HEK293 (cell line): ENCODE measurements around the gene AFG3L2.

Source experiments
- CTCF ChIA-PET: fragments of 350-600 bp; formaldehyde crosslinking; extraction: SDS; loops from one replicate; lab custom pipeline; 2021; ENCODE audit warnings: antibody characterized with exemption; lab: Yijun Ruan, JAX
- POLR2A ChIA-PET: fragments of 300-600 bp; formaldehyde crosslinking; extraction: SDS; loops from one replicate; lab custom pipeline; 2020; ENCODE audit warnings: antibody characterized with exemption, inconsistent platforms; lab: Yijun Ruan, JAX
- H3K27ac ChIP-seq: fragments of 200-500 bp; sonication (Bioruptor generic); 2 replicates; pipeline ENCODE4 v1.5.1; 2014; ENCODE audit warnings: low read depth, low read length, control low read depth, inconsistent platforms; ENCODE audit errors: extremely low read depth
- H3K36me3 ChIP-seq, 2 experiments: fragments of 200-500 bp in 1 of 2; sonication (Bioruptor generic) in 1 of 2; 1 replicate in 1 of 2; 2 replicates in 1 of 2; pipeline ENCODE4 v1.5.1; 2014 to 2017; ENCODE audit warnings: inconsistent platforms in 2 of 2, low read length in 2 of 2; ENCODE audit not compliant: control insufficient read depth in 2 of 2, insufficient read depth in 1 of 2
- H3K4me1 ChIP-seq: fragments of 200-500 bp; sonication (Bioruptor generic); 2 replicates; pipeline ENCODE4 v1.5.1; 2014; ENCODE audit warnings: mild to moderate bottlenecking, low read length, inconsistent platforms; ENCODE audit not compliant: control insufficient read depth, insufficient read depth
- H3K4me3 ChIP-seq: 2 replicates; pipeline ENCODE4 v1.5.1; 2011; ENCODE audit warnings: low read depth, mild to moderate bottlenecking, control low read depth, low read length, moderate library complexity
- H3K9me3 ChIP-seq: fragments of 200-500 bp; sonication (Bioruptor generic); 2 replicates; pipeline ENCODE4 v1.5.1; 2014; ENCODE audit warnings: low read depth, low read length, inconsistent platforms; ENCODE audit not compliant: control insufficient read depth, insufficient read depth
- KLF1 ChIP-seq: fragments of 450-650 bp; formaldehyde crosslinking; IDR thresholded peaks from 2 replicates; pipeline ENCODE4 v1.5.1; 2016; ENCODE audit warnings: missing biosample characterization, missing genetic modification characterization
- MZF1 ChIP-seq: fragments of 450-650 bp; formaldehyde crosslinking; IDR thresholded peaks from 2 replicates; pipeline ENCODE4 v1.5.1; 2017; ENCODE audit warnings: missing biosample characterization, missing genetic modification characterization, borderline replicate concordance
- SCRT1 ChIP-seq: fragments of 450-650 bp; formaldehyde crosslinking; IDR thresholded peaks from 2 replicates; pipeline ENCODE4 v1.5.1; 2016; ENCODE audit warnings: missing biosample characterization, missing genetic modification characterization, borderline replicate concordance
- ZBTB1 ChIP-seq: fragments of 450-650 bp; formaldehyde crosslinking; IDR thresholded peaks from 2 replicates; pipeline ENCODE4 v1.5.1; 2016; ENCODE audit warnings: missing biosample characterization, missing genetic modification characterization
- ZBTB17 ChIP-seq: fragments of 450-650 bp; formaldehyde crosslinking; IDR thresholded peaks from 2 replicates; pipeline ENCODE4 v1.5.1; 2016; ENCODE audit warnings: missing biosample characterization, missing genetic modification characterization
- ZBTB8A ChIP-seq: fragments of 450-650 bp; formaldehyde crosslinking; IDR thresholded peaks from 2 replicates; pipeline ENCODE4 v1.5.1; 2016; ENCODE audit warnings: missing biosample characterization, missing genetic modification characterization
- ZNF140 ChIP-seq: fragments of 450-650 bp; formaldehyde crosslinking; IDR thresholded peaks from 2 replicates; pipeline ENCODE4 v1.5.1; 2016; ENCODE audit warnings: missing biosample characterization, missing genetic modification characterization
- ZNF157 ChIP-seq: fragments of 450-650 bp; formaldehyde crosslinking; IDR thresholded peaks from 2 replicates; pipeline ENCODE4 v1.5.1; 2016; ENCODE audit warnings: missing biosample characterization, missing genetic modification characterization
- ZNF19 ChIP-seq: fragments of 450-650 bp; formaldehyde crosslinking; IDR thresholded peaks from 2 replicates; pipeline ENCODE4; 2016; ENCODE audit warnings: missing biosample characterization, missing genetic modification characterization, low read depth
- ZNF202 ChIP-seq: fragments of 450-650 bp; formaldehyde crosslinking; IDR thresholded peaks from 2 replicates; pipeline ENCODE4 v1.5.1; 2016; ENCODE audit warnings: missing biosample characterization, missing genetic modification characterization, borderline replicate concordance
- ZNF211 ChIP-seq: fragments of 450-650 bp; formaldehyde crosslinking; IDR thresholded peaks from 2 replicates; pipeline ENCODE4 v1.5.1; 2016; ENCODE audit warnings: low read depth, missing biosample characterization, missing genetic modification characterization
- ZNF423 ChIP-seq: fragments of 450-650 bp; formaldehyde crosslinking; IDR thresholded peaks from 2 replicates; pipeline ENCODE4 v1.5.1; 2016; ENCODE audit warnings: missing biosample characterization, missing genetic modification characterization
- ZNF544 ChIP-seq: fragments of 450-650 bp; formaldehyde crosslinking; IDR thresholded peaks from 2 replicates; pipeline ENCODE4 v1.5.0; 2017; ENCODE audit warnings: missing biosample characterization, missing genetic modification characterization
- ZNF623 ChIP-seq: fragments of 450-650 bp; formaldehyde crosslinking; IDR thresholded peaks from 2 replicates; pipeline ENCODE4 v1.5.1; 2016; ENCODE audit warnings: missing biosample characterization, missing genetic modification characterization
- ZNF776 ChIP-seq: fragments of 450-650 bp; formaldehyde crosslinking; IDR thresholded peaks from 2 replicates; pipeline ENCODE4 v1.5.0; 2017; ENCODE audit warnings: missing biosample characterization, missing genetic modification characterization, borderline replicate concordance
- TF ChIP-seq, protein P1 (sequence below): fragments of 450-650 bp; formaldehyde crosslinking; IDR thresholded peaks from 2 replicates; pipeline ENCODE4 v1.5.1; 2016; ENCODE audit warnings: missing biosample characterization, missing genetic modification characterization, borderline replicate concordance
- TF ChIP-seq, protein P2 (sequence below): fragments of 450-650 bp; formaldehyde crosslinking; IDR thresholded peaks from 2 replicates; pipeline ENCODE4 v1.5.1; 2016; ENCODE audit warnings: missing biosample characterization, missing genetic modification characterization
- TF ChIP-seq, protein P3 (sequence below): fragments of 450-650 bp; formaldehyde crosslinking; IDR thresholded peaks from 2 replicates; pipeline ENCODE4 v1.5.1; 2016; ENCODE audit warnings: missing biosample characterization, missing genetic modification characterization
- TF ChIP-seq, protein P4 (sequence below): fragments of 450-650 bp; formaldehyde crosslinking; IDR thresholded peaks from 2 replicates; pipeline ENCODE4 v1.5.1; 2016; ENCODE audit warnings: missing biosample characterization, missing genetic modification characterization

Gene AFG3L2

DNA sequence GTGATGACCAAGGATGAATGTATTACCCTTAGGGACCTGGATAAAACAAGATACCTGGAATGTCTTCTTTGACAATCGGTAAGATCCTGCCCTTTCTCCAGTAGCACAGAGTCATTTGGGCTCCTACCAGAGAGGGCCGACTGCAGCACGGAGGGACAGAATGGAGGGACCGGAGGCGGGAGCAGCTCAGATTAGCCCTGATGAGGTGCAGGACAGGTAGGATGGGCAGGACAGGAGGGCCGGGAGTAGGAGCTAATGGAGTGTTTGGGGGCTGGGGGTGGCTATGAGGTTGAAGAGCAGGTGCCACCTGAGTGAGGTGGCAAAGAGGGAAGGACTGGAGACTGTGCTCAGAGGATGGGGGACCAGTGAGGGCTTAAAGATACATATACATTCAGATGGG lies 20.8 kb upstream of the AFG3L2 start (continued):
- TF ChIP-seq, protein P1, sequence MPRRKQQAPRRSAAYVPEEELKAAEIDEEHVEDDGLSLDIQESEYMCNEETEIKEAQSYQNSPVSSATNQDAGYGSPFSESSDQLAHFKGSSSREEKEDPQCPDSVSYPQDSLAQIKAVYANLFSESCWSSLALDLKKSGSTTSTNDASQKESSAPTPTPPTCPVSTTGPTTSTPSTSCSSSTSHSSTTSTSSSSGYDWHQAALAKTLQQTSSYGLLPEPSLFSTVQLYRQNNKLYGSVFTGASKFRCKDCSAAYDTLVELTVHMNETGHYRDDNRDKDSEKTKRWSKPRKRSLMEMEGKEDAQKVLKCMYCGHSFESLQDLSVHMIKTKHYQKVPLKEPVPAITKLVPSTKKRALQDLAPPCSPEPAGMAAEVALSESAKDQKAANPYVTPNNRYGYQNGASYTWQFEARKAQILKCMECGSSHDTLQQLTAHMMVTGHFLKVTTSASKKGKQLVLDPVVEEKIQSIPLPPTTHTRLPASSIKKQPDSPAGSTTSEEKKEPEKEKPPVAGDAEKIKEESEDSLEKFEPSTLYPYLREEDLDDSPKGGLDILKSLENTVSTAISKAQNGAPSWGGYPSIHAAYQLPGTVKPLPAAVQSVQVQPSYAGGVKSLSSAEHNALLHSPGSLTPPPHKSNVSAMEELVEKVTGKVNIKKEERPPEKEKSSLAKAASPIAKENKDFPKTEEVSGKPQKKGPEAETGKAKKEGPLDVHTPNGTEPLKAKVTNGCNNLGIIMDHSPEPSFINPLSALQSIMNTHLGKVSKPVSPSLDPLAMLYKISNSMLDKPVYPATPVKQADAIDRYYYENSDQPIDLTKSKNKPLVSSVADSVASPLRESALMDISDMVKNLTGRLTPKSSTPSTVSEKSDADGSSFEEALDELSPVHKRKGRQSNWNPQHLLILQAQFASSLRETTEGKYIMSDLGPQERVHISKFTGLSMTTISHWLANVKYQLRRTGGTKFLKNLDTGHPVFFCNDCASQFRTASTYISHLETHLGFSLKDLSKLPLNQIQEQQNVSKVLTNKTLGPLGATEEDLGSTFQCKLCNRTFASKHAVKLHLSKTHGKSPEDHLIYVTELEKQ (tag by site-specific recombination) = no peak
- TF ChIP-seq, protein P2, sequence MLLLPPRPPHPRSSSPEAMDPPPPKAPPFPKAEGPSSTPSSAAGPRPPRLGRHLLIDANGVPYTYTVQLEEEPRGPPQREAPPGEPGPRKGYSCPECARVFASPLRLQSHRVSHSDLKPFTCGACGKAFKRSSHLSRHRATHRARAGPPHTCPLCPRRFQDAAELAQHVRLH (tag by site-specific recombination) = no peak
- TF ChIP-seq KLF1 (tag by site-specific recombination) (no peak), ZNF157 (tag by site-specific recombination) (no peak), ZNF19 (tag by site-specific recombination) (no peak)

DNA sequence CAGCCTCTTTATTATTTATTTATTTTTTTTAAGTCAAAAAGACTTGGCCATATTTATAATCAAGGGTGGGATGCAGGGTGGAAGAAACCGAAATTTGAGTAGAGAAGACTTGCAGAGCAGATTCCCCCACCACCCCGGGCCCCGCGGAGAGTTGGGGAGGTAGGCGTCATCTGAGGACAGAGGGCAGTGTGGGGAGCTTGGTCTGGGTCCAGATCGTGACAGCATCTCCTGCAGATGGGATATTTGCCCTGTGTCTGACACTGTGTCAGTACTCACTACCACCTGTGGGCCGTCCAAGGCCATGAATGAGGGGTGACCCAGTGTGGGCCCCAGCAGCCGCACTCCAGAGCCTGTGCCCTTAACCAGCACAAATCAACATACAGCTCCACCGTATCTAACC lies 20.2 kb upstream of the AFG3L2 start:
- POLR2A ChIA-PET = interaction anchor here (0.9 kb wide), 1 partner anchor 20 kb away, joined by 4 read pairs; the partner anchor contains the start of gene AFG3L2
- TF ChIP-seq, protein P3, sequence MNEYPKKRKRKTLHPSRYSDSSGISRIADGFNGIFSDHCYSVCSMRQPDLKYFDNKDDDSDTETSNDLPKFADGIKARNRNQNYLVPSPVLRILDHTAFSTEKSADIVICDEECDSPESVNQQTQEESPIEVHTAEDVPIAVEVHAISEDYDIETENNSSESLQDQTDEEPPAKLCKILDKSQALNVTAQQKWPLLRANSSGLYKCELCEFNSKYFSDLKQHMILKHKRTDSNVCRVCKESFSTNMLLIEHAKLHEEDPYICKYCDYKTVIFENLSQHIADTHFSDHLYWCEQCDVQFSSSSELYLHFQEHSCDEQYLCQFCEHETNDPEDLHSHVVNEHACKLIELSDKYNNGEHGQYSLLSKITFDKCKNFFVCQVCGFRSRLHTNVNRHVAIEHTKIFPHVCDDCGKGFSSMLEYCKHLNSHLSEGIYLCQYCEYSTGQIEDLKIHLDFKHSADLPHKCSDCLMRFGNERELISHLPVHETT (tag by site-specific recombination) = no peak
- no peak for TF ChIP-seq ZNF544 (tag by site-specific recombination)
- TF ChIP-seq ZBTB1 (tag by site-specific recombination) = no peak
- no peak for TF ChIP-seq ZNF423 (tag by site-specific recombination)
- TF ChIP-seq ZNF140 = no peak
- TF ChIP-seq ZNF776 = no peak
- TF ChIP-seq ZNF623 (tag by site-specific recombination) = no peak
- TF ChIP-seq MZF1 (tag by site-specific recombination) = no peak
- no peak for TF ChIP-seq ZBTB17 (tag by site-specific recombination)
- TF ChIP-seq SCRT1 (tag by site-specific recombination) = no peak

DNA sequence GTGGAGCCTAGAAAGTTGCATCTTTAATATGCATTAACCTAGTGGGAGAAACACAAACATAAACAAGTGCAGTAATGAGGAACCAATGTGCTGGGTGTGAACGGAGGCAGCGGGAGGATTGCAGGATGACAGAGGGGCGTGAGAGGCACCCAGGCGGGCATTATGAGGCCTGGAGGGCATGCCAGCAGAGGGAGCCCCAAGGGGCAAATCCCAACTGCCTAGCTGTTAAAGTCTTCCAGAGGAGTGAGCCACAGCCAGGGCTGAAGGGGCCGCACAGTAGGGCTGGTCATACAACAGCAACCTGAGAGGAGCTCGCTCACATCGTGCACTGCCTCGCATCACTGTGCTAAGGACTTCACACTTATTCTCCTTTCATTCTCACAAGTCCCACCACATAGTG lies 17.4 kb upstream of the AFG3L2 start:
- ChIA-PET CTCF (interaction anchor here (0.6 to 6.1 kb wide), 11 partner anchors 9 to 540 kb away, joined by 3 to 118 read pairs (median 4); partner anchors contain the start of genes PRELID3A and SPIRE1), POLR2A (no interaction called here)
- H3K4me3 ChIP-seq = no peak overlapping the region
- H3K9me3 ChIP-seq = no peaks in the 10 kb centered on the region
- TF ChIP-seq ZNF211 (tag by site-specific recombination) (no peak), ZNF202 (tag by site-specific recombination) (no peak), ZNF140 (no peak), ZBTB8A (peak; percentile 54)
- TF ChIP-seq, protein P4, sequence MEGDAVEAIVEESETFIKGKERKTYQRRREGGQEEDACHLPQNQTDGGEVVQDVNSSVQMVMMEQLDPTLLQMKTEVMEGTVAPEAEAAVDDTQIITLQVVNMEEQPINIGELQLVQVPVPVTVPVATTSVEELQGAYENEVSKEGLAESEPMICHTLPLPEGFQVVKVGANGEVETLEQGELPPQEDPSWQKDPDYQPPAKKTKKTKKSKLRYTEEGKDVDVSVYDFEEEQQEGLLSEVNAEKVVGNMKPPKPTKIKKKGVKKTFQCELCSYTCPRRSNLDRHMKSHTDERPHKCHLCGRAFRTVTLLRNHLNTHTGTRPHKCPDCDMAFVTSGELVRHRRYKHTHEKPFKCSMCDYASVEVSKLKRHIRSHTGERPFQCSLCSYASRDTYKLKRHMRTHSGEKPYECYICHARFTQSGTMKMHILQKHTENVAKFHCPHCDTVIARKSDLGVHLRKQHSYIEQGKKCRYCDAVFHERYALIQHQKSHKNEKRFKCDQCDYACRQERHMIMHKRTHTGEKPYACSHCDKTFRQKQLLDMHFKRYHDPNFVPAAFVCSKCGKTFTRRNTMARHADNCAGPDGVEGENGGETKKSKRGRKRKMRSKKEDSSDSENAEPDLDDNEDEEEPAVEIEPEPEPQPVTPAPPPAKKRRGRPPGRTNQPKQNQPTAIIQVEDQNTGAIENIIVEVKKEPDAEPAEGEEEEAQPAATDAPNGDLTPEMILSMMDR = peak; percentile 48; the same call in 1 of the 2 replicates
- H3K27ac ChIP-seq = no peak overlapping the region
- no peaks in the 10 kb centered on the region for H3K4me1 ChIP-seq
- H3K36me3 ChIP-seq = no peaks in the 10 kb centered on the region

More for the DNA sequence above, 20.2 kb upstream of the AFG3L2 start:
- Histone ChIP-seq H3K36me3 (no peaks in the 10 kb centered on the region), H3K9me3 (no peaks in the 10 kb centered on the region), H3K4me3 (no peak overlapping the region), H3K27ac (no peak overlapping the region), H3K4me1 (no peaks in the 10 kb centered on the region)
- CTCF ChIA-PET = interaction anchor here (0.6 to 1.9 kb wide), 4 partner anchors 12 to 265 kb away, joined by 3 to 5 read pairs (median 4); no protein-coding TSS in a partner anchor
